Smooth muscle cell (in vitro differentiated cells): ENCODE data around the gene PPM1H. TPM values are rescaled to one million over a fixed set of nuclear protein-coding genes. Genes with fewer than 3 reads are reported as not detected.

ENCODE experiments used
- DNase-seq: peaks from one replicate; lab custom pipeline; 2025; ENCODE audit not compliant: unreplicated experiment; lab: John Stamatoyannopoulos, UW
- H2AFZ ChIP-seq: fragments of 200-600 bp; sonication (generic); 2 replicates; pipeline ENCODE4 v1.6.0; 2016; ENCODE audit warnings: antibody characterized with exemption, low read depth, mild to moderate bottlenecking
- H3F3A ChIP-seq: fragments of 200-600 bp; sonication (generic); 2 replicates; pipeline ENCODE4 v1.6.0; 2017; ENCODE audit warnings: antibody characterized with exemption, low read depth
- H3K27ac ChIP-seq: fragments of 200-600 bp; sonication (generic); 2 replicates; pipeline ENCODE4 v1.5.1; 2016; ENCODE audit warnings: low read depth, mild to moderate bottlenecking
- H3K27me3 ChIP-seq: fragments of 200-600 bp; sonication (generic); 2 replicates; pipeline ENCODE4 v1.6.1; 2016; ENCODE audit warnings: low read depth, mild to moderate bottlenecking
- H3K36me3 ChIP-seq: fragments of 200-600 bp; sonication (generic); 2 replicates; pipeline ENCODE4 v1.5.1; 2016; ENCODE audit warnings: low read depth
- H3K4me1 ChIP-seq: fragments of 200-600 bp; sonication (generic); 2 replicates; pipeline ENCODE4 v1.5.1; 2016; ENCODE audit warnings: low read depth
- H3K4me2 ChIP-seq: fragments of 200-600 bp; sonication (generic); 2 replicates; pipeline ENCODE4 v1.6.0; 2016; ENCODE audit warnings: mild to moderate bottlenecking
- H3K4me3 ChIP-seq: fragments of 200-600 bp; sonication (generic); 2 replicates; pipeline ENCODE4 v1.5.1; 2016; ENCODE audit warnings: mild to moderate bottlenecking
- H3K79me2 ChIP-seq: fragments of 200-600 bp; sonication (generic); 2 replicates; pipeline ENCODE4 v1.6.0; 2016; ENCODE audit warnings: low read depth, mild to moderate bottlenecking
- H3K9ac ChIP-seq: fragments of 200-600 bp; sonication (generic); 2 replicates; pipeline ENCODE4 v1.6.0; 2016; ENCODE audit warnings: low read depth
- H3K9me3 ChIP-seq: fragments of 200-600 bp; sonication (generic); replicated peaks from 2 replicates; pipeline ENCODE4 v1.5.1; 2016; ENCODE audit warnings: low read depth
- H4K20me1 ChIP-seq: fragments of 200-600 bp; sonication (generic); 2 replicates; pipeline ENCODE4 v1.6.0; 2016; ENCODE audit warnings: low read depth
- CTCF ChIP-seq: fragments of 200-600 bp; sonication (generic); IDR thresholded peaks from 2 replicates; pipeline ENCODE4 v1.5.1; 2017; ENCODE audit warnings: borderline replicate concordance, mild to moderate bottlenecking, antibody characterized with exemption; ENCODE audit not compliant: insufficient read depth, poor library complexity, severe bottlenecking
- WGBS: methylation state at CpG from one replicate; pipeline ENCODE4 v1.1.7; 2016; ENCODE audit warnings: low lambda C conversion rate; 5-methylcytosine and 5-hydroxymethylcytosine counted together
- polyA plus RNA-seq: library from polyadenylated mRNA; unstranded; fragments of >200 nt; fragmentation: Nextera tagmentation; extraction: Ambion mirVana; gene quantifications from 2 replicates; pipeline ENCODE4 v1.2.1, GENCODE V29; 2016
- total RNA-seq: library from RNA; depleted of rRNA; stranded (reverse); fragments of >200 nt; gene quantifications from 2 replicates; pipeline ENCODE4 v1.2.3, GENCODE V29; 2014

The PPM1H gene
- total and polyA plus RNA-seq, 2 experiments from 2014 or later, result 0.56 to 3.6 TPM

- Histone ChIP-seq H3F3A (no peaks in the 10 kb centered on the region), H3K9ac (no peak overlapping the region), H3K27ac (no peak overlapping the region), H3K36me3 (no peaks in the 10 kb centered on the region), H3K4me2 (no peak overlapping the region), H3K79me2 (no peaks in the 10 kb centered on the region), H3K4me3 (no peak overlapping the region), H3K27me3 (no peaks in the 10 kb centered on the region), H2AFZ (no peak overlapping the region), H4K20me1 (no peaks in the 10 kb centered on the region), H3K4me1 (no peaks in the 10 kb centered on the region), H3K9me3 (no peaks in the 10 kb centered on the region)
- 93% methylated on average over 2 of the region's 2 CpGs for WGBS
- no peak for DNase-seq
- TF ChIP-seq CTCF, result no peak
Observed at GRCh38 chr12:62776997-62777396, 158.0 kb downstream of the PPM1H start.

- TF ChIP-seq CTCF, result no peak
Observed at GRCh38 chr12:62776575-62776974, 158.4 kb downstream of the PPM1H start.

GRCh38 chr12:62774794-62775193 is 160.2 kb downstream of the PPM1H start:
- no peaks in the 10 kb centered on the region for H3K4me1 ChIP-seq
- no peak overlapping the region for H3K4me3 ChIP-seq
- TF ChIP-seq CTCF, result no peak
- no peaks in the 10 kb centered on the region for H4K20me1 ChIP-seq
- DNase-seq, result no peak
- 95% methylated on average over 8 of the region's 8 CpGs for WGBS
- H3K36me3 ChIP-seq, result no peaks in the 10 kb centered on the region
- H3K79me2 ChIP-seq, result no peaks in the 10 kb centered on the region
- H3F3A ChIP-seq, result no peaks in the 10 kb centered on the region
- no peaks in the 10 kb centered on the region for H3K27me3 ChIP-seq
- H3K27ac ChIP-seq, result no peak overlapping the region
- H3K4me2 ChIP-seq, result no peak overlapping the region
- H3K9me3 ChIP-seq, result no peaks in the 10 kb centered on the region
- no peak overlapping the region for H3K9ac ChIP-seq
- H2AFZ ChIP-seq, result no peak overlapping the region

More at GRCh38 chr12:62776575-62776974, 158.4 kb downstream of the PPM1H start:
- no peaks in the 10 kb centered on the region for H3K36me3 ChIP-seq
- H3K9ac ChIP-seq, result no peak overlapping the region
- H3K4me1 ChIP-seq, result no peaks in the 10 kb centered on the region
- no peaks in the 10 kb centered on the region for H3F3A ChIP-seq
- no peak for DNase-seq
- H2AFZ ChIP-seq, result no peak overlapping the region
- no peak overlapping the region for H3K27ac ChIP-seq
- no peak overlapping the region for H3K4me3 ChIP-seq
- no peaks in the 10 kb centered on the region for H3K27me3 ChIP-seq
- H3K79me2 ChIP-seq, result no peaks in the 10 kb centered on the region
- H3K4me2 ChIP-seq, result no peak overlapping the region
- no peaks in the 10 kb centered on the region for H3K9me3 ChIP-seq
- H4K20me1 ChIP-seq, result no peaks in the 10 kb centered on the region

- Histone ChIP-seq H3K9me3 (no peaks in the 10 kb centered on the region), H4K20me1 (no peaks in the 10 kb centered on the region), H3K4me2 (no peak overlapping the region), H3K79me2 (no peaks in the 10 kb centered on the region), H2AFZ (no peak overlapping the region), H3K4me3 (no peak overlapping the region), H3K27ac (no peak overlapping the region), H3K27me3 (no peaks in the 10 kb centered on the region), H3K36me3 (no peaks in the 10 kb centered on the region), H3F3A (no peaks in the 10 kb centered on the region), H3K4me1 (no peaks in the 10 kb centered on the region), H3K9ac (no peak overlapping the region)
- 52% methylated on average over 4 of the region's 4 CpGs for WGBS
- no peak for TF ChIP-seq CTCF
- no peak for DNase-seq
Observed at GRCh38 chr12:62772416-62772955, 162.5 kb downstream of the PPM1H start.
